Stimulated activated CD8-positive, alpha-beta memory T cell treated with anti-CD3 and anti-CD28 coated beads, Interleukin-12 subunit alpha, Interleukin-12 subunit beta, amount 100 ng/mL, for 24 hours (primary cell): ENCODE results near the gene ADGRD2.

ENCODE experiments used
- DNase-seq: peaks from one replicate; pipeline ENCODE4 v3.0.0-alpha.2; 2020; ENCODE audit errors: extremely low read depth

The ADGRD2 gene

DNA sequence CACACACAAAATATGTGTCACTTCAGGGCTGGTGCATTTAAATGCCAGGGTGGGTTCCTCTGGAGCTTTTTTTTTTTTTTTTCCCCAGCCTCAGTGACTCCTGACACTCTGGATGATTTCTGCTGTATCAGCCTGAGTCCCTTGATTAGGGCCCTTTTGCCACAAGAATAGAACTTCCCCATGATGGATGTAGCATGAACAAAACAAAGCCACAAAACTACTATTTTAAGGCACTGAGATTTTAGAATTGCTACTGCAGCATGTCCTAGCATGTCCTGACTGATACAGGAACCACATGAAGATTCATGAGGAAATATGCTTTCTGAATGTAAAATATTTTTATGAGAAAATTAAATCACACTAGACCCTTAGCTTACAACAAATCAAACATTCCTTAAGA is 13.9 kb upstream of the ADGRD2 start:
- DNase-seq, result no peak

DNA sequence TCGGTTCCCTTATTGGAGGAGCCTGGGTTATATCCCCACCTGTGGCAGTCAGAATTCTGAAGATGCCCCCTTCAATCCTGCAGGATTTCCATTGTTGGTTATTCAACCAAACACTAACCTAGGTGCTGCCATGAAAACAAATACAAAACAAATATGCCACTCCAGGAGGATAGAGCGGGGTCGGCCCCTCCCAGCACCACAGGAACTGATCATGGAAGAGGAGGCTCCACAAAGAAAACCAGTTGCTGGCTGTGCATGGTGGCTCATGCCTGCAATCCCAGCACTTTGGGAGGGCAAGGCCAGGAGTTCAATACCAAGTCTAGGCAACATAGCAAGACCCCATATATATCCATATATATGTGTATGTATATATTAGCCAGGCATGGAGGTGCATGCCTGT is 13.2 kb upstream of the ADGRD2 start:
- DNase-seq, result no peak

DNA sequence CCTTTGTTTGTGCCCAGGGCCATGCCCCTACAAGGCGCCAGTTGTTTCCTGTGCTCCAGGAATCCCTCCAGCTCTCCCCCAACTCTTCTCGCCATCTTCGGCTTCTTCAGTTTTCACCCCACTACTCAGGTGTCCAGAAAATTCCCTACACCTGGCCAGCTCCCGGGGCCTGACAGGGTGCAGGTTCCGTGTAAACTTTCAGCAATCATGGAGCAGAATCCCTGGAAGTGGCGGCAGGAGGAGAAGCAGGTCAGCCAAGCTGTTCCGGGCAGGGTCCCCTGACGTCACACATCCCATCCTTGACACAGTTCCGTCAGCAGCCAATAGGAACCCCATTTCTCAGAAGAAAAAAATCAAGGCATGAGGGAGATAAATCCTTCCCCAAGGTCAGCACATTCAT is 12.2 kb upstream of the ADGRD2 start:
- DNase-seq, result no peak

DNA sequence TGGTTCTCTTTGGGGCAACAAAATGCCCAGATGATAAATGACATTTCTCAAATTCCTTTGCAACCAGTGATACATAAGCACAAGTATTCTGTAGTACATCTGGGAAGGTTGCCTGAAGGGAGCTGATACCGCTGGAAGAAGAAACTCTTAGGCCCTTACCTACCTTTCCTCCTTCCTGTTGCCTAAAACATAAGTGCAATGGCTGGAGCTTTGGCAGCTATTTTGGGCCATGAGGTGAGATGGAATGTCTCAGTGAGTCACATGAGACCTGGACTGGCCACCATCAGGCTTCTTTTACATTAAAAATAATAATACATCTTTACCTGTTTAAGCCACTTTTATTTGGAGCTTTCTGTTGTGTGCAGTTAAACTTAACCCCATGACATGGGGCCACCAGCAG is 11.2 kb upstream of the ADGRD2 start:
- DNase-seq, result no peak

DNA sequence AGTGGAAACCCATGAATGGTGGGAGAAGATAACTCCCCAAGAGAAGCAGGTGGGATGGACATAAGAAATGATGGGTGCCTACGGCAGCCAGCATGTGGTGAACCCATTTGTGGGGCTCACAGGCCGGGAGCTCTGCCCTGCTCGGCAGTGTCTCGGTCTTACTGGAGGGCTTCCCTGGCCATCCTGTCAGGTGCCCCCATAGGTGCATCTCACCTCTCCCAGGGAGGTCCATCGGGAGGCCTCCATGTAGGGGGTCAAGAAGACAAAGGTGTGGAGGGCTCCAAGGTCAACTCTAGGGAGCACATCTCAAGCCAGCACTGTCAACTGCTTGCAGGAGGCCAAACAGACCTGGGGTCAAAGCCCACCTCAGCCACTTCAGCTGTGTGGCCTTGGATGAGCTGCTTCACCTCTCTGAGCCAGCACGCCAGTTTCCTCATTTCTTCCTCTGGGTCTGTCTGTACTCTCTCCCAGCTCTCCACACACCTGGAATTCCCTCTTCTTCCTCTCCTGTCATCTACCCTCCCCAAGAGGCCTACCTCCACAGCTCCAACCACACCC is 10.5 kb upstream of the ADGRD2 start:
- DNase-seq, result no peak

DNA sequence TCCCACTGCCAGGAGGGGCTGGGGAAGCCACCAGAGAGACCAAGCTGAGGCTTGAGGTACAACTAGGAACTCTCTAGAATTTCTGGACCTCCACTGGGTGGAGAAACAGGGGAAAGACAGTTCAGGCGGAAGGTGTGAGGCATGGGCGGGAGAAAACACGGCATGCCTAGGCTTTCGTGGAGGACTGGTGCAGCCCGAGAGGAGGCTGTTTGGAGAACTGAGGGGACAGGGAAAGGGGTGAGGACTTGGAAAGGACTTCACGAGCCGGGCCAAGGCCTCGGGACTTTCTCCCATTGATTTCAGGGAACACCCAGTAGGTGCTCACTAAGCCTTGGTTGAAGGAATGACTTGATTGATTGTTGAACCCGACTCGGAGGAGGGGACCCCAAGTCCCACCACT is 9.5 kb upstream of the ADGRD2 start:
- no peak for DNase-seq

DNA sequence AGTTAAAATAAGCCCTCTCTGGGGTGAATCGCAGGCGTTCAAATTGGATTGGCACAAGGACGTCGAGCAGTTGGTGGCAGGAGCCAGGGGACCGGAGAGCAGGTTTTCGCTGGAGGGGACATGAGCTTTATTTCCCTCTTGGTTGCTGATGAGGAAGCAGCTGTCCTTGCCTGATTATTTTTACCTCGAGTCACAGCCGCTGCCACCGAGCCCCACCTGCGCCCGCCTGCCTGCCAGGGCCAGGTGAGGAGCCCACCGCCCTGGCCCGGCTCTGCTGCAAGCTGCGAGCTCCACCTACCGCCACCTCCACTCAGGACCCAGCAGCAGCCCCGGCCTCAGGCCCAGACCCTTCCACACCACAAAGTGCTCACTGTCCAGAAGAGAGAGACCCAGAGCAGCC is 9.0 kb upstream of the ADGRD2 start:
- no peak for DNase-seq

DNA sequence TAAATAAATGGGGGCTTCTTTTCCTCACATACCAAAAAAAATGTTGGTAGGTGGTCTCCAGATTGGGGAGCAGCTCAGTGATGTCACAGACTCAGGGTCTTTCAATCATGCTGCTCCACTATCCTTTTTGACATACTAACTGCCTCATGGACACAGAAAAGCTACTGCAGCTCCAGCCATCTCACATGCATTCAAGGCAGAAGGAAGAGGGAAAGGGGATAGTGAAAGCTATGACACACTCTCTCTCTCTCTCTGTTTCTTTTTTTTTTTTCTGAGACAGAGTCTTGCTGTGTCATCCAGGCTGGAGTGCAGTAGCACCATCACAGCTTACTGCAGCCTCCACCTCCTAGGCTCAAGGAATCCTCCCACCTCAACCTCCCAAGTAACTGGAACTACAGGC is 7.9 kb upstream of the ADGRD2 start:
- no peak for DNase-seq

DNA sequence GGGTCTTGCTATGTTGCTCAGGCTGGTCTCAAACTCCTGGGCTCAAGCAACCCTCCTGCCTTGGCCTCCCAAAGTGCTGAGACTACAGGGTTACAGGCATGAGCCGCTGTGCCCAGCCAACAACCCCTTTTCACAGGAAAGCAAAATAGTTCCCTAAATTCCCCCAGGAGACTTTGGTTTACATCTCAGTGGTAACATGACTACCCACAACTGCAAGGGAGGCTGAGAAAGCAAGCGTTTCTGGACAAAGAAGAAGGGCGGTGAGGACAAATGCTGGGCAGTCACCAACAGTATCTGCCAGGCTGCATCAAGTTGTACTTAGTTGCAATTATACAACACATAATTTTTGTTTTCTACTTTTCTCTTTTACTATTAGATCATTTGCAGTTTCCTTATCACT is 7.4 kb upstream of the ADGRD2 start:
- DNase-seq, result no peak

DNA sequence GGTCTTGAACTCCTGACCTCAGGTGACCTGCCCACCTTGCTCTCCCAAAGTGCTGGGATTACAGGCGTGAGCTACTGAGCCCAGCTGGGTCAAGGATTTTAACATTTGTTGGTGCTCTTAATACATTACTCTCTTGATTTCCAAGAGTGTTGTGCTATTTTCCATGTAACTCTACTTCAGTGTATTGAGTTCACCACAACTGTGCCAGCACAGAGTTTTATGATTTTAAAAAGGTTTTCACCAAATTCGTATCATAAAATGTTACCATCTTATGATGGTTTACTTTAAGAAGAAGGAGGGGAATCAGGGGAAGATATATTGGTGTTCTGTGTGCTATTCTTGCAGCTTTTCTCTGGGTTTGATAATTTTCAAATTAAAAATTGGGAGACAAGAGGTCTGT is 6.6 kb upstream of the ADGRD2 start:
- DNase-seq, result no peak

DNA sequence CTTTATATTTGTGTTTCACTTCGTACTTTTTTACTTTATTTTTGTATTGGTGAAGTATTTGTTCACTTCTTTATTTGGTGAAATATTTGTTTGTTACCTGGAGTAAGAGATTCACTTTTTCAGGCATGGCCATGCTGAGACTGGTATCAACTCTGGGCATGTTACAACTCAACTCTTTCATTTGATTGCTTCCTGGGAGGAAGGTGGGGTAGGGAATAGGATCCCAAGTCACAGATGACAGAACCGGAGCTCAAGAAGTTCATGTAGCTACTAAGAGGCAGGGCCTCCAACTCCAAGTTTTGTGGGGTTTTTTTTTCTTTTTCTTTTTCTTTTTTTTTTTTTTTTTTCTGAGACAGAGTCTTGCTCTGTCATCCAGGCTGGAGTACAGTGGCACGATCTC is 6.1 kb upstream of the ADGRD2 start:
- no peak for DNase-seq

DNA sequence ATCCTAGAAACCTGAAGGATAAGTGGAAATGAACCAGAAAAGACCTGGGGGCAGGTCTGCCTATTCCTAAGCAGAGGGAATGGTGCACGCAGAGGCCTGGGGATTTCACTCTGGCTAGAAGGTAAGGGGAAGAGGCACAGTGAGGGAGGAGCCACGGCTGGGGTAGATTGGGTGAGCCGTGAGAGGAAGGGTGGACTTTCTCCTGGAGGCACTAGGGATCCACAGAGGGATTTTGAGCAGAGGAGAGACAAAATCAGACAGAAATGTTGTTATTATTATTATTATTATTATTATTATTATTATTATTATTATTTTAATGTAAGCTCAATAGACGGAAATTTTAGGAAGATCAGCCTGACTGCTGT is 3.0 kb upstream of the ADGRD2 start:
- no peak for DNase-seq

DNA sequence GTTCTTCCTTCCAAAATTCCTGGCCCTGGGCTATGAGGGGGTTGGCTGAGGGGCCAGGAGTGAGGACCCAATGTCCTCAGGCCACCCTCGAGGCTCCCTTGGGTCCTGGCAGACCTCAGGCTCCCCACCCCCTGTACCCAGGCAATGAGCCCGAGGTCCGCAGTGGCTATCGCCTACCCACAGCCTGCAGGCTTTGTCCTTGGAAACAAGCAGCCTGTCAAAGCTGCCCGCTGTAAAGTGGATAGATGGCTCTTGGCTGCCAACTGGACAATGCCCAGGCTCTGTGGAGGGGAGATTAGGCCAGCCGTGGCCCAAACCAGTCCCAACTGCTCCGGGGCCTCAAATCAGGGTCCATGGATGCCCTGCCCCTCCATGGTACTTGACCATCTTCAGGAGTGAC is 2.2 kb upstream of the ADGRD2 start:
- DNase-seq, result no peak

DNA sequence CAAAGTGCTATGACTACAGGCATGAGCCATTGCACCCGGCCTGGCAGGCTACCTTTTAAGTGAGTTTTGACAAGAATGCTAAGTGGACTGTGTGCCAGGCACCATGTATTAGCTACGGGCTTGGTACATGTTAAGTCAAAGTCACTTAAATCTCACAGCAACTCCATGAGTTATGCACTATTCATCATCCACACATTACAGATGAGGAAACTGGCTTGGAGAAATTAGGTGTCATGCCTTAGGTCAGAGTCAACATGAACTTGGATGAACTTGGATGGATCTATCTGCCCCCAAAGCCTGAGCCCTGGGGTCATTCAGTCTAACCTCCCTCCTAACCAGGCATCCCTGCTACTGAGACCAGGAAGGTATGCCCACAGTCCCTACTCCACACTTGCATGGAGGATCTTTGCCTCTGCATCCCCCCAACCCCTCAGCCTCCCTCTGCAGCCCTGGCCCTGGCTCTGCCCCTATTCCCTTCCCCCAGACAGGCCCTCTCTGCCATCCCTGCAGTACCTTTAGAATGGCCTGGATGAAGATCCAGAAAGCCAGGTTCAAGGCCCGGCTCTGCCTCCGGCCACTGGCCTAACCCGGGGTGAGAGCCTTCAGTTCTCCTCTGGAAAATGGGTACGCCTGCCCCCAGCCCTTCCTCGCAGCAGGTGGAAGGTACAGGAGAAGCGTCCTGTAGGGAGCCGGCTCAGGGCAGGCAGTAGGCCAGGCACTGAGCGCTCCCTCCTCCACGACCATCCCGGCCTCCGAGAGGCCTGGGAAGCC is 685 bp upstream of the ADGRD2 start:
- DNase-seq, result no peak

DNA sequence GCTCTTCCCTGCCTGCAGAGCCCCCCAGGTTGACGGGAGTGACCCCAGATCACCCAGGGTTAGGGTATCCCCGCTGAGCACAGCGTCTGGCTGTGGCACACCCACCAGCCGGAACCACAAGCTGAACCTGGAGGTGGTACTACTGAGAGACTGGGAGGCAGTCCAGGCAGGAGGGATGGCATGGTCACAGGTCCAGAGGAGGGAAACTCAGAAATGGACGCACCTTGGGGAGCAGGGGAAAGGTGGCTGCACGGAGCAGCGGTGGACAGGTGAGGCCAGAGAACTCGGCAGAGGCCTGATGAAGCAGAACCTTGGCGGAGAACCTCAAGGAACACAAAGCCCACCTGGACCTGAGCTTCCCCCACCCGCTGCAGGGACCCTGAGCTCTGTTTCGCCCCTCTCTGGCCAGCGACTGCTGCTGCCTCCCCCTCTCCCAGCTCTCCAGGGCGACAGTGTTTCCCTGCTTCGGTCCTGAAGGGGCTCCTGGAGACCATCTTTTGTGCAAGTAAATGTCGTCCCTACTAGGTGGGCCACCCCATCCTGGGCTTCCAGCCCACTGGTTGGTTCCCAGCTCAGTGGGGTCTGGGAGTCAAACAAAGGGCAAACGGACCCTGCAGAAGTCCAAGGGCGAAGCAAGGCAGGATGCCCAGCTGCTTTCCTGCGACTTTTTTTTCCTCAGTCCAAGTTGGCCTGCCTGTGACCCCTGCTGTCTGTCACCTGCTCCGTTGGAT is 845 bp downstream of the ADGRD2 start:
- no peak for DNase-seq

DNA sequence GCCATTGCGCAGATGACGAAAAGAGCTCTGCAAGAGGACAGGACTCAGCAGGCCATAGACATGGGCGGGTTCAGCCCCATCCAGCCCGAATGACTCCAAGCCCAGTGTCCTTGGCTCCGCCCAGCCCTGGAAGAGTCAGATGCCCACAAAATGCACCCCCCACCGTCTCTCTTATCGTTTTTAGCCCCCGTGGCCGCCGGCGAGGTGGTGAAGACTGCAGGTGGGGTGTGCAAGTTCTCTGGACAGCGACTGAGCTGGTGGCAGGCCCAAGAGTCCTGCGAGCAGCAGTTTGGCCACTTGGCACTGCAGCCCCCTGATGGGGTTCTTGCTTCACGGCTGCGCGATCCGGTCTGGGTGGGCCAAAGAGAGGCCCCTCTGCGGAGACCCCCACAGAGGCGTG is 2.1 kb downstream of the ADGRD2 start:
- DNase-seq, result no peak

DNA sequence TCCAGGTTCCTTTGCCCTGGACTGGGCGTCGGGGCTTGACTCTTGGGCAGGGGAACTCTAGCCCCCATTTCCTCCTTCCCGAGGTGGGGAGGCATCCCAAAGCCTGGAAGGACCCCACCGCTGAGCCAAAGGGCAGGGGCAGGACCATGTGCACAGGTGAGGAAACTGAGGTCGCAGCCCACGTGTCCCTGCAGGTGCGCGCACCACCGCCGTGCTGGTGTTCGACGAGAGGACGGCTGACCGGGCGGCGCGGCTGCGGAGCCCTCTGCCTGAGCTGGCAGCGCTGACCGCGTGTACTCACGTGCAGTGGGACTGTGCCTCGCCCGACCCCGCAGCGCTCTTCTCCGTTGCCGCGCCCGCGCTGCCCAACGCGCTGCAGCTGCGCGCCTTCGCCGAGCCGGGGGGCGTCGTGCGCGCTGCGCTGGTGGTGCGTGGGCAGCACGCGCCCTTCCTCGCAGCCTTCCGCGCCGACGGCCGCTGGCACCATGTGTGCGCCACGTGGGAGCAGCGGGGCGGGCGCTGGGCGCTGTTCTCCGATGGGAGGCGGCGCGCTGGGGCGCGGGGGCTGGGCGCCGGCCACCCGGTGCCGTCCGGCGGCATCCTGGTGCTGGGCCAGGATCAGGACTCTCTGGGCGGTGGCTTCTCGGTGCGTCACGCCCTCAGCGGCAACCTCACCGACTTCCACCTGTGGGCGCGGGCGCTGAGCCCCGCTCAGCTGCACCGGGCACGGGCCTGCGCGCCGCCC is 2.8 kb downstream of the ADGRD2 start:
- no peak for DNase-seq

DNA sequence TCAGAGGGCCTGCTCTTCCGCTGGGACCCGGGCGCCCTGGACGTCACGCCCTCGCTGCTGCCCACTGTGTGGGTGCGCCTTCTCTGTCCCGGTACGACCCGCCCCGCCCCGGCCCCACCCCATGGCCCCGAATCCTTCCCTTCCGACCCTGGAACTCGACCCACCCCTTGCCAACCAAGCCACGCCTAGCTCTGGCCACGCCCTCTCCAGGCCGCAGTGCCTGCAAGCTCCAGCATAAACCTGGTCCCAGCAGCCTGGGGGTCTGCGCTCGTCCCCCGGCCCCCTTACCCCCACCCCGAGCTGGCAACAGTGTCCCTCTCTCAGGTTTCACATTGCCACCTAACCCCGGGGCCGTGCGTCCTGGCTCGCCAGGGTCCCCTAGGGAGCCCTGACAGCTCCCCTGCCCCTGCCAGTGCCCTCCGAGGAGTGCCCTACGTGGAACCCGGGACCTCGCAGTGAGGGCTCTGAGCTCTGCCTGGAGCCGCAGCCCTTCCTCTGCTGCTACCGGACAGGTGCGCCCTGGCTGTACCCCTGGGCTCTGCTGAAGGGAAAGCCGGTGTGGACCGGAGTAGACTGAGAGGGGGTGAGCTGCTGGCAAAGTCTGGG is 3.4 kb downstream of the ADGRD2 start:
- no peak for DNase-seq

DNA sequence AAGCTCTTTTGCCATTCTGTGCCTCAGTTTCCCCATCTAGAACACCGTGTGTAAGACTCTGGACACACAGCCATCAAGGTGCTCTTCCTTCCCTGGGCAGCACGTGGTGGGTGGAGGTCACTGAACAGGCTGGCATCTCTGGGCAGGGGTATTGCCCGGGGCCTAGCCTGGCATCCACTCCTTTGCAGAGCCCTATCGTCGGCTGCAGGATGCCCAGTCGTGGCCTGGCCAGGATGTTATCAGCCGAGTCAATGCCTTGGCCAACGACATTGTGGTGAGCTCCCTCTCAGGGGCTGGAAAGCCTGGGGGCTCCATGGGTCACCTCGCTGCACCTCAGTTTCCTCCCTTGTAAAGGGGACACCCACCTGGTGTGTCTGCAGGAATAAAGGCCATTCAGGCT is 4.0 kb downstream of the ADGRD2 start:
- no peak for DNase-seq

DNA sequence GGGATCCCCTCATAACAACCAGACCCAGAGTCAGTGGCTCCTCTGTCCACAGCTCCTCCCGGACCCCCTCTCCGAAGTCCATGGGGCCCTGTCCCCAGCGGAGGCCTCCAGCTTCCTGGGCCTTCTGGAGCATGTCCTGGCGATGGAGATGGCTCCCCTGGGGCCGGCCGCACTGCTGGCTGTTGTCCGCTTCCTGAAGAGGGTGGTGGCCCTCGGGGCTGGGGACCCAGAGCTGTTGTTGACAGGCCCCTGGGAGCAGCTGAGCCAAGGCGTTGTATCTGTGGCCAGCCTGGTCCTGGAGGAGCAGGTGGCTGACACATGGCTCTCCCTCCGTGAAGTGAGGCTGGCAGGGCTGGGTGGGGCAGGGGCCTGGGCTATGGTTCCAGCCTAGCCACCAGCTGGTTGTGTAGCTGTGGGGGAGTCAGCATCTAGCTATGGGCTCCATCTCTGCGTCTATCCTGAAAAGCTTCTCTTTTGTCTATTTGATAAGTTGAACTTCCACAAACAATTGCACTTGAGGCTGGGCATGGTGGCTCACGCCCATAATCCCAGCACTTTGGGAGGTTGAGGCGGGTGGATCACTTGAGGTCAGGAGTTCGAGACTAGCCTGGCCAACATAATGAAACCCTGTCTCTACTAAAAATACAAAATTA is 4.7 kb downstream of the ADGRD2 start:
- no peak for DNase-seq

DNA sequence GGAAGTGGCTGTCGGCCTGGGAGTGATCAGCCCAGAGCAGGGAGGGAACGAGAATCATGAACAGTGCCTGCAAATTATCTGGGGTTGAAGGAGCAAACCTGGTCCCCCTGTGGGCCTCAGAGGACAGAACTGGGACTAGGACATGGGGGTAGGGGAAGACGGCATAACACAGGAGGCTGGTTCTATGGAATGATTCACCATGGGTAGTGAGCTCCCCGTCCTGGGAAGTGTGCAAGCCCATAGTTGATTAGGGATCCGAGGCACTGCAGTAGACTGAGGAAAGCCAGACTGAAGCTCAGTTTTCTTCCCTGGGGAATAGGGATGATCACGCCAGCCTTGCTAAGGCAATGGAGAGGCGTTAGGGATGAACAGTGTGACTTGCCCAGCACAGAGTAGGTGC is 5.6 kb downstream of the ADGRD2 start:
- no peak for DNase-seq
